ENCODE results near the gene CERS6.

The CERS6 gene

GRCh38 chr2:168577885-168578284 is 121.8 kb downstream of the CERS6 start:
- H3K4me3 ChIP-seq (replicated peaks; ENCODE audit: low read depth, low read length) = no peak overlapping the region
- DNase-seq (ENCODE audit: extremely low read depth, low read depth) = no peak
- TF ChIP-seq CTCF (IDR thresholded peaks at IDR 0.05; ENCODE audit: low read depth, low read length, missing control alignments) = no peak

GRCh38 chr2:168583064-168583709 is 127.1 kb downstream of the CERS6 start:
- no peak for DNase-seq (ENCODE audit: extremely low read depth, low read depth)
- TF ChIP-seq CTCF (IDR thresholded peaks at IDR 0.05; ENCODE audit: low read depth, low read length, missing control alignments) = no peak

GRCh38 chr2:168583710-168584521 is 127.8 kb downstream of the CERS6 start:
- no peak for TF ChIP-seq CTCF (IDR thresholded peaks at IDR 0.05; ENCODE audit: low read depth, low read length, missing control alignments)
- H3K4me3 ChIP-seq (replicated peaks; ENCODE audit: low read depth, low read length) = no peak overlapping the region
- no peak for DNase-seq (ENCODE audit: extremely low read depth, low read depth)

More at GRCh38 chr2:168583064-168583709, 127.1 kb downstream of the CERS6 start:
- H3K4me3 ChIP-seq (replicated peaks; ENCODE audit: low read depth, low read length) = no peak overlapping the region

GRCh38 chr2:168584911-168585310 is 128.8 kb downstream of the CERS6 start:
- DNase-seq (ENCODE audit: extremely low read depth, low read depth) = no peak
- no peak overlapping the region for H3K4me3 ChIP-seq (replicated peaks; ENCODE audit: low read depth, low read length)
- no peak for TF ChIP-seq CTCF (IDR thresholded peaks at IDR 0.05; ENCODE audit: low read depth, low read length, missing control alignments)

GRCh38 chr2:168585700-168586099 is 129.6 kb downstream of the CERS6 start:
- DNase-seq (ENCODE audit: extremely low read depth, low read depth) = no peak
- TF ChIP-seq CTCF (IDR thresholded peaks at IDR 0.05; ENCODE audit: low read depth, low read length, missing control alignments) = no peak
- no peak overlapping the region for H3K4me3 ChIP-seq (replicated peaks; ENCODE audit: low read depth, low read length)

GRCh38 chr2:168587307-168587706 is 131.2 kb downstream of the CERS6 start:
- no peak for TF ChIP-seq CTCF (IDR thresholded peaks at IDR 0.05; ENCODE audit: low read depth, low read length, missing control alignments)
- no peak for DNase-seq (ENCODE audit: extremely low read depth, low read depth)
- no peak overlapping the region for H3K4me3 ChIP-seq (replicated peaks; ENCODE audit: low read depth, low read length)
